SK-N-SH (cell line): ENCODE data around the gene PHLDB2. TPM values are rescaled to one million over a fixed set of nuclear protein-coding genes. Genes with fewer than 3 reads are reported as not detected.

ENCODE experiments used
- CTCF ChIA-PET: fragments of 300-600, 350-600 bp; formaldehyde crosslinking; extraction: SDS; loops from one replicate; lab custom pipeline; 2021; lab: Yijun Ruan, JAX
- POLR2A ChIA-PET: fragments of 350-600 bp; sonication (Branson Sonifier 250); formaldehyde crosslinking; extraction: SDS; loops from one replicate; lab custom pipeline; 2020; ENCODE audit warnings: antibody characterized with exemption, inconsistent platforms; lab: Yijun Ruan, JAX
- DNase-seq: peaks from one replicate; pipeline ENCODE4 v3.0.0; 2012
- H2AFZ ChIP-seq: fragments of 200-600 bp; sonication (generic); 2 replicates; pipeline ENCODE4 v1.8.1; 2016; ENCODE audit warnings: antibody characterized with exemption, mild to moderate bottlenecking, low read depth
- H3F3A ChIP-seq: fragments of 200-600 bp; sonication (generic); replicated peaks from 2 replicates; pipeline ENCODE3; 2016; ENCODE audit warnings: antibody characterized with exemption, mild to moderate bottlenecking; ENCODE audit not compliant: insufficient read depth
- H3K27ac ChIP-seq, 2 experiments: fragments of 200-500 bp in 1 of 2; fragments of 200-600 bp in 1 of 2; sonication (Bioruptor generic) in 1 of 2; sonication (generic), shearing (Covaris generic) in 1 of 2; 2 replicates each; pipeline versions ENCODE4 v1.5.1 to v1.6.1; 2014 to 2016; ENCODE audit warnings: low read depth in 2 of 2, inconsistent platforms in 1 of 2, low read length in 1 of 2, mild to moderate bottlenecking in 1 of 2, mixed read lengths in 1 of 2
- H3K27me3 ChIP-seq: fragments of 200-600 bp; sonication (generic), shearing (Covaris generic); 2 replicates; pipeline ENCODE4 v1.6.1; 2016; ENCODE audit warnings: mixed run types; ENCODE audit not compliant: insufficient read depth
- H3K36me3 ChIP-seq, 2 experiments: fragments of 200-500 bp in 1 of 2; fragments of 200-600 bp in 1 of 2; sonication (Bioruptor generic) in 1 of 2; sonication (generic) in 1 of 2; replicated peaks in 1 of 2; 2 replicates each; pipeline versions ENCODE3 to v1.5.1; 2014 to 2016; ENCODE audit warnings: low read length in 1 of 2, mild to moderate bottlenecking in 1 of 2; ENCODE audit not compliant: insufficient read depth in 2 of 2, control insufficient read depth in 1 of 2
- H3K4me1 ChIP-seq, 2 experiments: fragments of 200-500 bp in 1 of 2; fragments of 200-600 bp in 1 of 2; sonication (Bioruptor generic) in 1 of 2; sonication (generic), shearing (Covaris generic) in 1 of 2; 2 replicates each; pipeline versions ENCODE4 v1.5.1 to v1.6.1; 2014 to 2016; ENCODE audit warnings: low read depth in 1 of 2, low read length in 1 of 2, mixed run types in 1 of 2; ENCODE audit not compliant: insufficient read depth in 2 of 2, control insufficient read depth in 1 of 2
- H3K4me2 ChIP-seq: fragments of 200-600 bp; sonication (generic), shearing (Covaris generic); 2 replicates; pipeline ENCODE4 v1.6.1; 2017; ENCODE audit warnings: mixed run types
- H3K4me3 ChIP-seq, 2 experiments: fragments of 200-500 bp in 1 of 2; fragments of 200-600 bp in 1 of 2; sonication (Bioruptor generic) in 1 of 2; sonication (generic), shearing (Covaris generic) in 1 of 2; 2 replicates each; pipeline versions ENCODE4 v1.5.1 to v1.8.1; 2014 to 2016; ENCODE audit warnings: low read depth in 2 of 2, inconsistent platforms in 1 of 2, low read length in 1 of 2, mild to moderate bottlenecking in 1 of 2, mixed read lengths in 1 of 2, moderate library complexity in 1 of 2
- H3K79me2 ChIP-seq: fragments of 200-600 bp; sonication (generic); 2 replicates; pipeline ENCODE4 v1.8.1; 2017; ENCODE audit warnings: mild to moderate bottlenecking; ENCODE audit not compliant: insufficient read depth
- H3K9ac ChIP-seq: fragments of 200-600 bp; sonication (generic); 2 replicates; pipeline ENCODE4 v1.6.1; 2017; ENCODE audit warnings: mixed run types
- H3K9me2 ChIP-seq: fragments of 200-600 bp; sonication (generic); 2 replicates; pipeline ENCODE4 v1.6.1; 2017; ENCODE audit warnings: mixed run types
- H3K9me3 ChIP-seq: fragments of 200-600 bp; sonication (generic); 2 replicates; pipeline ENCODE4 v1.6.1; 2017; ENCODE audit warnings: mixed run types, mild to moderate bottlenecking, moderate library complexity
- H4K20me1 ChIP-seq: fragments of 200-600 bp; sonication (generic); 2 replicates; pipeline ENCODE4 v1.6.1; 2017; ENCODE audit warnings: mild to moderate bottlenecking, mixed run types; ENCODE audit not compliant: insufficient read depth
- ELF1 ChIP-seq: IDR thresholded peaks from 2 replicates; pipeline ENCODE4 v1.4.0; 2012
- EP300 ChIP-seq, 2 experiments: IDR thresholded peaks; 2 replicates each; pipeline versions ENCODE4 v1.4.0 to v1.6.1; 2012; ENCODE audit warnings: borderline replicate concordance in 1 of 2, low read depth in 1 of 2, low read length in 1 of 2
- FOSL2 ChIP-seq: IDR thresholded peaks from 2 replicates; pipeline ENCODE4 v1.4.0; 2012; ENCODE audit warnings: low read depth, mild to moderate bottlenecking, moderate library complexity, borderline replicate concordance
- FOXJ3 ChIP-seq: sonication (generic); formaldehyde crosslinking; IDR thresholded peaks from 2 replicates; pipeline ENCODE4 v1.5.1; 2020; ENCODE audit warnings: mild to moderate bottlenecking, missing genetic modification reagents
- FOXM1 ChIP-seq: IDR thresholded peaks from 2 replicates; pipeline ENCODE4 v1.4.0; 2012; ENCODE audit warnings: low read depth, mild to moderate bottlenecking
- GABPA ChIP-seq: IDR thresholded peaks from 2 replicates; pipeline ENCODE4 v1.4.0; 2012; ENCODE audit warnings: low read depth, mild to moderate bottlenecking
- GATA2 ChIP-seq: sonication (generic); formaldehyde crosslinking; IDR thresholded peaks from 2 replicates; pipeline ENCODE4 v1.5.0; 2020; ENCODE audit warnings: mild to moderate bottlenecking, missing genetic modification reagents
- MEF2A ChIP-seq: IDR thresholded peaks from 2 replicates; pipeline ENCODE4 v1.4.0; 2012; ENCODE audit warnings: low read depth, borderline replicate concordance
- NFIC ChIP-seq: IDR thresholded peaks from 2 replicates; pipeline ENCODE4 v1.4.0; 2012; ENCODE audit warnings: borderline replicate concordance
- NRF1 ChIP-seq: IDR thresholded peaks from 2 replicates; pipeline ENCODE4 v1.6.1; 2012; ENCODE audit warnings: low read depth, mild to moderate bottlenecking, low read length
- PBX3 ChIP-seq: IDR thresholded peaks from 2 replicates; pipeline ENCODE4; 2012
- POLR2AphosphoS5 ChIP-seq: IDR thresholded peaks from 2 replicates; pipeline ENCODE4 v1.6.1; 2012; ENCODE audit warnings: low read depth, low read length
- RAD21 ChIP-seq: IDR thresholded peaks from 2 replicates; pipeline ENCODE4 v1.6.1; 2012; ENCODE audit warnings: mild to moderate bottlenecking, low read length
- RCOR1 ChIP-seq: fragments of 150-350 bp; IDR thresholded peaks from 2 replicates; pipeline ENCODE4 v1.6.1; 2017; ENCODE audit warnings: antibody characterized with exemption, low read length
- RFX5 ChIP-seq: IDR thresholded peaks from 2 replicates; pipeline ENCODE4 v1.6.1; 2012; ENCODE audit warnings: mild to moderate bottlenecking, improper control_type of control experiment, low read length
- RXRA ChIP-seq: IDR thresholded peaks from 2 replicates; pipeline ENCODE4 v1.4.0; 2012; ENCODE audit warnings: low read depth, mild to moderate bottlenecking, borderline replicate concordance
- SIN3A ChIP-seq: IDR thresholded peaks from 2 replicates; pipeline ENCODE4 v1.6.1; 2012; ENCODE audit warnings: low read depth, mild to moderate bottlenecking, low read length, moderate library complexity, borderline replicate concordance
- SMC3 ChIP-seq: IDR thresholded peaks from 2 replicates; pipeline ENCODE4 v1.6.1; 2012; ENCODE audit warnings: low read depth, low read length, improper control_type of control experiment
- TAF1 ChIP-seq: IDR thresholded peaks from 2 replicates; pipeline ENCODE4 v1.6.1; 2012; ENCODE audit warnings: low read depth, mild to moderate bottlenecking, low read length, moderate library complexity, borderline replicate concordance
- TCF12 ChIP-seq: IDR thresholded peaks from 2 replicates; pipeline ENCODE4 v1.4.0; 2012
- TEAD4 ChIP-seq: IDR thresholded peaks from 2 replicates; pipeline ENCODE4 v1.4.0; 2012; ENCODE audit warnings: mild to moderate bottlenecking, borderline replicate concordance; ENCODE audit not compliant: insufficient read depth
- USF1 ChIP-seq: IDR thresholded peaks from 2 replicates; pipeline ENCODE4 v1.4.0; 2012; ENCODE audit warnings: low read depth, borderline replicate concordance
- USF2 ChIP-seq: fragments of 150-350 bp; IDR thresholded peaks from 2 replicates; pipeline ENCODE4 v1.6.1; 2017; ENCODE audit warnings: antibody characterized with exemption, low read length, low read depth, borderline replicate concordance
- YY1 ChIP-seq: IDR thresholded peaks from 2 replicates; pipeline ENCODE4 v1.4.0; 2012; ENCODE audit warnings: low read depth, mild to moderate bottlenecking
- ZBTB33 ChIP-seq: IDR thresholded peaks from 2 replicates; pipeline ENCODE4 v1.4.0; 2012; ENCODE audit warnings: low read depth, borderline replicate concordance
- WGBS: methylation state at CpG from one replicate; pipeline ENCODE4 v1.1.6; 2017; ENCODE audit warnings: low lambda C conversion rate; 5-methylcytosine and 5-hydroxymethylcytosine counted together
- polyA plus RNA-seq, 3 experiments: library from polyadenylated mRNA; depleted of rRNA; stranded (reverse); fragments of >200 nt; gene quantifications; 2 replicates each; pipeline ENCODE4 v1.2.3, GENCODE V29; 2012
- TF ChIP-seq, protein P1 (sequence below): fragments of 200-600 bp; sonication (generic); IDR thresholded peaks from 2 replicates; pipeline ENCODE4 v1.6.1; 2017; ENCODE audit warnings: antibody characterized with exemption, mild to moderate bottlenecking, moderate library complexity
- TF ChIP-seq, protein P2 (sequence below): IDR thresholded peaks from 2 replicates; pipeline ENCODE4 v1.4.0; 2012; ENCODE audit warnings: low read depth

The PHLDB2 gene
- polyA plus RNA-seq, 1 of the 3 experiments (the other 2 are of a cell fraction) = 18.0 TPM

DNA sequence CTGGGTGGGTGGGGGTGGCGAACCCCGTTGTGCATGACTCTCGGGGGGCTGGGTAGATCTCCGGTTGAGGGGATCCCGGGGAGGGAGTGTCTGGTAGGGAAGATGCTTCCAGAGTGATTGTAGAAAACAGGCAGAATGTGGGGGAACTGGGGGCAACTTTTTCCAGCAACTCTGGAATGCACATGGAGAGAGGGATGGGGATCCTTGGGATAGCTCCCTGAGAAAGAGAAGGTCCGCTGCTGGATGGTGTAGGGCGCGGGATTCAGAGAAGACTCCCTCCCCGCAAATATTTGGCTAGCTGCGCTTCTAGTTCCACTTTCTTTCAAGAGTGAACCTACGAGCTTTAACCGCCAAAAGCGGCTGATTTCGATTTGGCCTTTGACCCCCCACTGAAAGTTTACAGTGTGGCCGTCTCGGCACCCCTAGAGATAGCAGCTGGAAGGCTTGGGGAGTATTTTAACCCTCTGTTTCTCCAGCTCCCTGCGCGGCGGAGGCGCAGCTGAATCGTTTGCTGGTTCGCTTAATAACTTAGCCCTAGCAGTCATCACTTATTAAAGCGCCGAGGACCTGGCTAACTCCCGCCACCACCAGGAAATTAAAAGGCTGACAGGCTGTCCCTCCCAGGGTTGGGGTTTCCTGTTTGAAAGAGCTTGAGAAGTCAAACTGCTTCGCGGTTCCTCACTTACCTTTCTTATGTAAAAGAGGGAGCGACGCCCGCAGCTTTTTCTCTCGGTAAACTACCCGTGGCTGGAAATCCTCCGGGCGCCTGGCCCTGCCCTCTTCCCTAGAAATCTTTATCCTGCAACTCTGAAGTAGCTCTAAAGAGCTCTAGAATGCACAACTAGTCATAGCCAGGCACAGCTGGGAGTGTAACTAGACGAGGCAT, 1.2 kb downstream of the PHLDB2 start:
- peak overlapping the region; percentile 50 for H2AFZ ChIP-seq
- H3K27ac ChIP-seq = peak overlapping the region; percentile 64 to 98; a peak in 3 of 4 replicates
- POLR2A ChIA-PET = no interaction called here
- peak overlapping the region; percentile 82 to 84 for H3K4me3 ChIP-seq
- no peaks in the 10 kb centered on the region for H3K9me3 ChIP-seq
- H3F3A ChIP-seq = peaks cover 36% of the 10 kb centered on the region
- CTCF ChIA-PET = interaction anchor here (0.6 to 4.1 kb wide), 16 partner anchors 10 to 1692 kb away, joined by 3 to 48 read pairs (median 4); no protein-coding TSS in a partner anchor
- H3K9me2 ChIP-seq = no peaks in the 10 kb centered on the region
- no peaks in the 10 kb centered on the region for H3K36me3 ChIP-seq
- peaks cover 71% of the 10 kb centered on the region for H3K79me2 ChIP-seq
- 5% methylated on average over 32 of the region's 35 CpGs for WGBS
- peak; percentile 69 for DNase-seq
- H3K9ac ChIP-seq = peak overlapping the region; percentile 97
- peak overlapping the region; percentile 81 for H3K4me2 ChIP-seq
- no peaks in the 10 kb centered on the region for H3K27me3 ChIP-seq
- H3K4me1 ChIP-seq = peaks cover 7 to 21% of the 10 kb centered on the region in 2 experiments
- no peaks in the 10 kb centered on the region for H4K20me1 ChIP-seq
- TF ChIP-seq FOSL2 (no peak), SMC3 (peak; percentile 52), RAD21 (peak; percentile 56), RXRA (peak; percentile 4; the same call in 1 of the 2 replicates), NFIC (peak; percentile 9; the same call in 1 of the 2 replicates), GABPA (no peak), RFX5 (no peak), SIN3A (peak; percentile 74; the same call in 1 of the 2 replicates), NRF1 (no peak), PBX3 (no peak), USF1 (no peak), ELF1 (no peak; the same call in 1 of the 2 replicates), YY1 (peak; percentile 50; the same call in 1 of the 2 replicates), GATA2 (CRISPR knock-in tag) (no peak), TEAD4 (no peak), TCF12 (peak; percentile 26; the same call in 1 of the 2 replicates), FOXM1 (no peak), ZBTB33 (0 out of 2 replicates have a peak, but pooled peaks have one; percentile 25), MEF2A (no peak), FOXJ3 (no peak), POLR2AphosphoS5 (0 out of 2 replicates have a peak, but pooled peaks have one; percentile 29), TAF1 (no peak), USF2 (no peak), EP300 (IDR thresholded peaks at IDR 0.05; ENCODE audit: borderline replicate concordance in 1 of 2, low read depth in 1 of 2, low read length in 1 of 2) (peak in 1 of 2 experiments; percentile 30; a peak in 1 of 4 replicates), RCOR1 (no peak)
- TF ChIP-seq, protein P1, sequence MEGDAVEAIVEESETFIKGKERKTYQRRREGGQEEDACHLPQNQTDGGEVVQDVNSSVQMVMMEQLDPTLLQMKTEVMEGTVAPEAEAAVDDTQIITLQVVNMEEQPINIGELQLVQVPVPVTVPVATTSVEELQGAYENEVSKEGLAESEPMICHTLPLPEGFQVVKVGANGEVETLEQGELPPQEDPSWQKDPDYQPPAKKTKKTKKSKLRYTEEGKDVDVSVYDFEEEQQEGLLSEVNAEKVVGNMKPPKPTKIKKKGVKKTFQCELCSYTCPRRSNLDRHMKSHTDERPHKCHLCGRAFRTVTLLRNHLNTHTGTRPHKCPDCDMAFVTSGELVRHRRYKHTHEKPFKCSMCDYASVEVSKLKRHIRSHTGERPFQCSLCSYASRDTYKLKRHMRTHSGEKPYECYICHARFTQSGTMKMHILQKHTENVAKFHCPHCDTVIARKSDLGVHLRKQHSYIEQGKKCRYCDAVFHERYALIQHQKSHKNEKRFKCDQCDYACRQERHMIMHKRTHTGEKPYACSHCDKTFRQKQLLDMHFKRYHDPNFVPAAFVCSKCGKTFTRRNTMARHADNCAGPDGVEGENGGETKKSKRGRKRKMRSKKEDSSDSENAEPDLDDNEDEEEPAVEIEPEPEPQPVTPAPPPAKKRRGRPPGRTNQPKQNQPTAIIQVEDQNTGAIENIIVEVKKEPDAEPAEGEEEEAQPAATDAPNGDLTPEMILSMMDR = peak; percentile 61
- TF ChIP-seq, protein P2, sequence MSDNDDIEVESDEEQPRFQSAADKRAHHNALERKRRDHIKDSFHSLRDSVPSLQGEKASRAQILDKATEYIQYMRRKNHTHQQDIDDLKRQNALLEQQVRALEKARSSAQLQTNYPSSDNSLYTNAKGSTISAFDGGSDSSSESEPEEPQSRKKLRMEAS = peak; percentile 12; the same call in 1 of the 2 replicates
